Measurements from ENCODE around the gene PDLIM4.
A peak's percentile ranks its signal among the peaks of the same experiment; 100 is the strongest.

PDLIM4 gene

DNA sequence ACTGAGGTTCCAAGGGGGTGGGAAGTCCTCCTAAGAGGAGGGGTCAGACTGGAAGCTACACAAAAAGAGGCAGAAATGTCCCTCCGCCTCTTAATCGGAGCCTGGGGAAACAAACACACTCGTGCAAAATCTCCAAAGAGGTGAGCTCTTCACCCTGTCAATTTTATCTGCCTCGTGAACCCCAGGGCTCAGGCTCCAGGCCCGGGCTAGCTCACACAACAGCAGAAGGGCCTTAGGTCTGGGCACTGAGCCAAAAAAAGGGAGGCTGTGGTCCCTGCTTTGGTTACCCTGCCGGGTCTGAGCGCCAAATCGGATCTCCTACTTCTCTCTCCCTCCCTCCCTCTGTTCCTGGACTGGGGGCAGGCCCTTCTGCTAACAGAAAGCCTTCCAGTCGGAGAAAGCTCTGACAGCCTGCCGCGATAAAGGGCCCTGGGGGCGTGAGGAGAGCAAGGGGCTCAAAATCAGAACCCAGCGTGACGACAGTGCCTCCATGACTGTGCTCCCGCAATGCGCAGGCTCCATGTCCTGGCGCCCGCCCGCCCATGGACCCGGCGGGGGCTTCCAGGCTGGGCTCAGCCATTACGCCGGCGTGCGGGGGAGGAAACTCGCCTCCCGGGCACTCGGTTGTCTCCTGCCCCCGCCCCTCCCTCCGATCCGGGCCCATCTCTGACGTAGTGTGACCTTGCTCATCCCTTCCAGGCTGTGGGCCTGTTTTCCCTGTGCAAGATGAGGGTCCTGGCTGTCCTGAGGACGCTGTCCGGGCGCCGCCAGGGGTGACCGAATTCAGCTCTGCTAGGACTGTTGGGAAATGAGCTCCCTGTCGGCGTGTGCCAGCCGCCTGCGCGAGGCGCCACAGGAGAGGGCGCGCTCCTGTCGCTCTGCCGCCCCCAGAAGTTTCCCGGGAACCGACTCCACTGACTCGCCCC is 35.8 kb downstream of the PDLIM4 start:
- DNase-seq, result peak; percentile 76

GRCh38 chr5:132293992-132294727 is 36.7 kb downstream of the PDLIM4 start, which contains the start of gene SLC22A4:
Gene SLC22A4 (plus strand): TSS chr5:132294394. CDS start chr5:132294617, 223 bp downstream.
- peak; percentile 82 for DNase-seq

- DNase-seq, result peak; percentile 82
Observed at GRCh38 chr5:132294728-132295504, 37.4 kb downstream of the PDLIM4 start.

DNA sequence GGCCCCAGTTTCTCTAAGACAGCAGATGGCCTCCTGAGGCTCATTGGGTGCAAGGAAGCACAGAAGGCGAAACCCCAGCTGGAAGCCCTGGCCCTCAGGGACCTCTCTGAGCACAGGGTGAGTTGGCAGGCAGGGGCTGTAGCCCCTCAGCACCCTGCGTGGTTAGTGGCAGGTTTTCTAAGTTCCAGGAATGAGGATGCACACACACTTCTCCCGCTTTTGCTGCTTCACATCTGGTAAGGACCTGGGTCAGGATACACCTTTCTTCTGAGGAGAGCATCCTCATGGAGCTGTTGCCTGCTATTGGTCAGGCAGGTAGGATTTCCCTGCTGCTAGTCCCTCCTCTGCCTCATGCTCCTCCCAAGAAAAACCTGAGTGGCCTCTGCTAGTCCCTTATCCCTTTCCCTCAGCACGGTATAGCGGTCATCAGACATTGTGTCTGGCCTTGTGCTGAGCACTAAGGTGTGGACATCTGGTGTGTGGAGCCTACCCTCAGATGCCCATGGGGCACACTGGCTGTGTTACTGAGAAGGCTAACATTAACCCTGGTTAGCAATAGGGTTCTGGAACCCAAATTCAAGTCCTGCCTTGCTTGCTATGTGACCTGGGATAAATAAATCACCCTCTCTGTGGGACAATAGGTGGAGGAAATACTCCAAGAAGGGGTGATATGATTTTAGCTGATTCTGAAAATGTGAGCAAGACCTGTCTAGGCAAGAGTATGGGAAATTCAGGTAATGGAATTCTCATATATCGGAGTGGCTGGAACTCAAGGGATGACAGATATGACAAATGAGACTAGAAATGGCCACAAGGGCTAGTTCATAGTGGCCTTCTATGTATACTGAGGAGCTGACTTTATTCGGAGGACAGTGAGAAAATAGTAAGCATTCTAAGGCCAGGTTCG is 38.3 kb downstream of the PDLIM4 start:
- DNase-seq, result no peak

DNA sequence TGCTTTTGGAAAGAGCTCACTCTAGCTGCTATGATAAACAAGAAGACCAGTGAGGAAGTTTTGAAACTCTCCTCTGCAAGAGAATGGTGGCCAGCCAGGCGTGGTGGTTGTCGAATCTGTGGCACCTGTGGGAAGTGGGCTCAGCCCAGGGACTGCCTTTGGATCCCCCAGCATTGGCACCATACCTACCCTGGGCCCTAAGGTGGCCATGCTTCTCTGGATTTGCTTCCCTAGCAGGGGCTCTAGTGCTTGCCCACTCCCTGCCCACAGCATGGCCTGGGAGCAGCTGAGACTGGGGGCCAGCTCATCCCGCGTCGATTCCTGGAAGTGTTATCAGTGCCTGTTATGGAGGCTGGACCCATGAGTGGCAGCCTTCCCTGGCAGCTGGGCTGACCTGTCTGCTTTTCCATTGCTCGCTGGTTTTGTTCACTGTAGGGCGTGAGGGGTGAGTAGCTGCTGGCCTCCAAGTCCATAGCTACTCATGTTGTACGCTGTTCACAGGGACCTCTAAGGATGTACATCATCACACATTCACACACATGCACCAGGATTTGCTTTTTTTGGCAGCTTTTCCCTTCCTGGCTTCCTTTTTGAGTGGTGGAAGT is 39.0 kb downstream of the PDLIM4 start:
- no peak for DNase-seq

- DNase-seq, result no peak
Observed at GRCh38 chr5:132297211-132297940, 39.9 kb downstream of the PDLIM4 start.

DNA sequence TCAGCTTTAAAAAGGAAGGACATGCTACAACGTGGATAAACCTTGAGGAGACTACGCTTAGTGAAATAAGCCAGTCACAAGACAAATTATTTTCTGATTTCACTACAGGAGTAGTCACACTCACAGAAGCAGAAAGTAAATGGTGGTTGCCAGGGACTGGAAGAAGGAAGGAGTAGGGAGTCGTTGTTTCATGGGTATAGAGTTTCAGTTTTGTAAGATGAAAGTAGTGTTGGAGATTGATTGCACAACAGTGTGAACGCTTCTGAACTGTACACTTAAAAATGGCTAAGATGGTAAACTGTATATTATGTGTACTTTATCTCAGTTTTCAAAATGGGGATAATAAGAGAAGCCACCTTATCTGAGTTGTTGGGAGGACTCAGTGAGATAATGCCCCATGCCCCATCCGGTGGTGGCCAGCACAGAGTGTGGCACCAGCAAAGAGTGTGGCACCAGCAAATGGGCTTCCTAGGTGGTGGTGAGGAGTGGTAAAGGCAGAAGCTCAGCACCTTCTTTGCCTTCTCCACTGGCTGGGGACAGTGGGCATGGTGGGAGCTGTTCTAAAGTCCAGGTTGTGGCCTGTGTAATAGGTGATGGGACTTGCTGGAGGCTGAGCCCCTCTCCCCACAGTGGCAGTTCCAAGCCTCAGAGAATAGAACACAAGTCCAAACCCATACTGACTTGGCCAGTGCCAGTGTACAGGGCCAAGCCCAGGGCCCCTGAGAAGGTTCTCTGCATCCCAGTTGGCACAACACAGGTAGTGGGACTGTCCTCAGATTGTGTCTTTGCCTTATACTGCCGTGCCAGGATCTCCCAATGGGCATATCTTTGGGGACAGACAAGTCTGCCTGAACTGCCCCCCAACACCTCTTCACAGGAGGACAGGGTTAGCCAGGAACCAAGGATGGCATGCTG is 41.1 kb downstream of the PDLIM4 start:
- no peak for DNase-seq

- no peak for DNase-seq
Observed at GRCh38 chr5:132299917-132300316, 42.4 kb downstream of the PDLIM4 start.

GRCh38 chr5:132300577-132301343 is 43.3 kb downstream of the PDLIM4 start:
- no peak for DNase-seq

DNA sequence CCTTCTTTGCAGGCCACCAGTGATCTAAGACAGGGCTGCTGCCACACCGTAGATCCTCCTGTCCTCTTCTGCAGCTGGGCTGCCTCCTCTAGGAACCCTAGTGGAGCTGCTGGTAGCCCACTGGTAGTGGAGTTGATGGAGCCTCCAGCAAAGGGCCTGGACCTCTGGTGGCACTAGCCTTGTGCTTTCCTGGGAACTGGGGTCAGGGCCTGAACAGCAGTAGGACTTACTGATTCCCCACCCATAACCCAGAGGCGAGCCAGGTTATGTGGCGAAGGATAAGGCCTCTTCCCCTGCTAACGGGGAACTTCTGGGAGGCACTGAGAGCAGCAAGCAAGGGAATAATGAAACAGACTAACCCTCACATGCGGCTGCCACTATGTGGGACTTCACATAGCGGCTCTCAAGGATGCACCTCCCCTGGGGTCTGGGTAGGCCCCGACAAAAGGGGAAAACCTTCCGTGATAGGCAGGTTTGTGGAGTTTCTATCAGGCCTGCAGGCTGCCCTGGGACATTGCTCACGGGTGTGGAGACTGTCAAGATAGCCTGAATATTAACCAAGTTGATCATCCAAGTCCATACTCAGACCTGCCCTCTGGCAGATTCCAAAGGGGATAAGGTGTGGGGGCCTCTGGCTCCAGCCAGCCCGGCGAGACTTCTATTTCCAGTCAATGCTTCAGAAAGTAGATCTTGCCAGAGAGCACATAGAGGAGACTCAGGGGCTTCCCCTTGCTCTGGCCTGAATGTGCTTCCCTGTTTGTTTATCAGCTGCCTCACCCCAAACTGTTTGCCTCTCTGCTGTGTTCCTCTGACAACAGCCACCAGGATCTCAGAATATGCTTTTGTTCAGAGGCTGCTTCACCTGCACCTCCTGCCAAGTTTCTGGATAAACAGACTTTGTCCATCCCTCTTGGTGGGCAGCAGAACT is 44.1 kb downstream of the PDLIM4 start:
- DNase-seq, result no peak

- no peak for DNase-seq
Observed at GRCh38 chr5:132302413-132302812, 44.9 kb downstream of the PDLIM4 start.

DNA sequence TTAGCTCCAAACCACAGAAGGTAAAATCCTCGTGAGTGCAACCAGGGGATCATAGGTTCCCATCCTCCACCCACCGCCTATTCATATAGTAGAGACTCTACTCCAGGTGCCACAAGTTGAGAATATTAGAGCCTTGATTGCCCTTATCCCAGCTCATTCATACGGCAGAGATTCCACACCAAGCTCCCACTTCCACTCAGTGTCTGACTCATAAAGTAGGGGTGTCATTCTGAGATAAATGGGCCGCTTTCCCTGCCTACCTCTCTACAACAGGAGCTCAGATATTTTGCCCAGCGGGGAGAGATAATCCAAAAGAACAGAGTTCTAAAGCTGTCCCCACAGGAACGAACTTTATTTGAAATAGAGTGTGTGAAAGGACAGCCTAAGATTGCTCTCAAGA is 46.1 kb downstream of the PDLIM4 start:
- DNase-seq, result no peak

- no peak for DNase-seq
Observed at GRCh38 chr5:132305420-132305819, 47.9 kb downstream of the PDLIM4 start.

DNA sequence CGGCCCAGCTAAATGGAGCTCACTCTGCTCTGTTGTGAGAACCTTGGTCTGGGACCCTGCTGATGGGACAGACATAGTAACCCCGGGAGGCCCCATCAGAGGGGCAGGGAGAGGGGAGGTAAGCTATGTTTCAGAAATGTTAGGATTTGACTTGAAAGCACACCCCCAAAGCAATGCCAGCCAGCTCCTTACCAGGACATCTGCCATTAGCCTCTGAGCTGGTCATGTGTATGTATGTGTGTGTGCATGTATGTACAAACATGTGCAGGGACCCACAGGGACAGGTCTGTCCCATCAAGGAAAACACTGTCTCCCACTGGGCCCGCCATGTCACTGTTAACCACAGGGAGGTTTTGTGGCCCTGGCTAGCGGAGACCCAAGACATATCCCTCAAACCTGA is 51.2 kb downstream of the PDLIM4 start:
- DNase-seq, result no peak

GRCh38 chr5:132309679-132310078 is 52.2 kb downstream of the PDLIM4 start:
- DNase-seq, result no peak

DNA sequence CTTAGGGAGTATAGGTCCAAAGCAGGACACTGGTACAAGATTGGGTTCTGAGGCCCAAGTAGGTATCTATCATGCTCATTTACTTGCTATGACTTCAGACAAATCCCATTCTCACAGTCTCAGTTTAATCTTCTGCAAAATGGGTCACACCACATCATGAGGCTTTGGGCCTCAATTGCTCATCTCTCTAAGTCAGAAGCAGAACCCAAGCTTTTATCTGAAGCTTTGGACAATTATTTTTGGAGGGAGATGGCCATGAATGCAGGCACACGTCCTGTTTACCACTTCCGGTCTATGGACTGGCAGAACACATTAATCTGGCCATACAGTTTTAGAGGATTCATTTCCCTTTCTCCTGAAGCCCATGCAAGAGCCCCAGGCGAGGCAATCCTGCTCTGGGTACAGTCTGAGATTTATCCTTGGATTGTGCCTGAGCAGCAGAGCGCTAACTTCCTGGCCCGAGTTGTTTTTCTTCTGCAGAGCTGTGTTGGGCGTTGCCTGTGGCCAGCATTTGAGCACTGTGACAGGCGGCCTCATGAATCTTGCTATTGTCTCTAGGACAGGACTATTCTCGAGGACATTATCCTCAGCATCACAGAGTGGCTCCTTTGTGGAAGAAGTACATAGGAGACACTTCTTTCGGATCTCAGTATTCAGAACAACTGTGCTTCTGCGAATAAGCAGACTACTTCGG is 52.8 kb downstream of the PDLIM4 start:
- no peak for DNase-seq

DNA sequence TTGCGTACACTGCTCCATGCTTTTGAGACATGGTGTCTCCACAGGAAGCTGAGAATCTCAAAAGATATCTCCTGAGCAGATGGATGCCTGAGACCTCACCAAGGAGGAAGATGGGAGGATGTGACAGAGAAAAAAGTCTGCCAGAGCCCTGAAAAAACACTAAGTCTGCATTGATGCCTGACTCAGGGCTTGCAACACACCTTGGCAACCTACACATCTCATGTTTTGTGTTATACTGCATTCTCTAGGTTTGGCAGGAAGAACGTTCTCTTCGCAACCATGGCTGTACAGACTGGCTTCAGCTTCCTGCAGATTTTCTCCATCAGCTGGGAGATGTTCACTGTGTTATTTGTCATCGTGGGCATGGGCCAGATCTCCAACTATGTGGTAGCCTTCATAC is 55.9 kb downstream of the PDLIM4 start:
- no peak for DNase-seq
